Amniotic epithelial cell (primary cell): ENCODE results near the gene PGM1.

ENCODE experiments used
- DNase-seq: peaks from one replicate; pipeline ENCODE4 v3.0.0-alpha.2; 2010; ENCODE audit warnings: low read depth

Gene PGM1

GRCh38 chr1:63601061-63601460 is 7.8 kb downstream of the PGM1 start:
- DNase-seq = no peak

- no peak for DNase-seq
Measured at GRCh38 chr1:63601463-63601862, 8.3 kb downstream of the PGM1 start.

GRCh38 chr1:63601912-63602311 is 8.7 kb downstream of the PGM1 start:
- DNase-seq = no peak

GRCh38 chr1:63602629-63603028 is 9.4 kb downstream of the PGM1 start:
- no peak for DNase-seq

- no peak for DNase-seq
Measured at GRCh38 chr1:63603810-63604209, 10.6 kb downstream of the PGM1 start.

- no peak for DNase-seq
Measured at GRCh38 chr1:63607322-63607721, 14.1 kb downstream of the PGM1 start.

- DNase-seq = peak; percentile 62
Measured at GRCh38 chr1:63611231-63611630, 18.0 kb downstream of the PGM1 start.

GRCh38 chr1:63612564-63612963 is 19.4 kb downstream of the PGM1 start:
- DNase-seq = peak; percentile 76

- no peak for DNase-seq
Measured at GRCh38 chr1:63612971-63613370, 19.8 kb downstream of the PGM1 start.

GRCh38 chr1:63615768-63616420 is 22.7 kb downstream of the PGM1 start:
- DNase-seq = peak; percentile 72

- DNase-seq = no peak
Measured at GRCh38 chr1:63617450-63617849, 24.2 kb downstream of the PGM1 start.

- DNase-seq = peak; percentile 48
Measured at GRCh38 chr1:63618011-63618410, 24.8 kb downstream of the PGM1 start.

GRCh38 chr1:63619558-63619957 is 26.3 kb downstream of the PGM1 start:
- no peak for DNase-seq

GRCh38 chr1:63620671-63621070 is 27.5 kb downstream of the PGM1 start:
- DNase-seq = no peak

- no peak for DNase-seq
Measured at GRCh38 chr1:63621075-63621474, 27.9 kb downstream of the PGM1 start.

- DNase-seq = peak; percentile 92
Measured at GRCh38 chr1:63621698-63622097, 28.5 kb downstream of the PGM1 start.

GRCh38 chr1:63622849-63623566 is 29.8 kb downstream of the PGM1 start:
- DNase-seq = no peak

- DNase-seq = no peak
Measured at GRCh38 chr1:63623952-63624351, 30.7 kb downstream of the PGM1 start.

GRCh38 chr1:63624911-63625310 is 31.7 kb downstream of the PGM1 start:
- DNase-seq = peak; percentile 95

GRCh38 chr1:63626222-63626621 is 33.0 kb downstream of the PGM1 start:
- DNase-seq = peak; percentile 93

GRCh38 chr1:63628607-63629006 is 35.4 kb downstream of the PGM1 start:
- no peak for DNase-seq

GRCh38 chr1:63630238-63630637 is 37.0 kb downstream of the PGM1 start:
- no peak for DNase-seq

GRCh38 chr1:63630666-63631065 is 37.5 kb downstream of the PGM1 start:
- DNase-seq = peak; percentile 32

GRCh38 chr1:63632110-63632509 is 38.9 kb downstream of the PGM1 start:
- peak; percentile 36 for DNase-seq
